Measurements from ENCODE around the gene CNTNAP5. TPM values are rescaled to one million over a fixed set of nuclear protein-coding genes. Genes with fewer than 3 reads are reported as not detected.

CNTNAP5 gene
- total RNA-seq, 1 donor from 2014 or later = not detected

GRCh38 chr2:124426122-124426521 is 401.0 kb downstream of the CNTNAP5 start:
- intact Hi-C loops (cut with micrococcal nuclease) = no loop called here

- intact Hi-C loops (cut with micrococcal nuclease) = no loop called here
Measured at GRCh38 chr2:124426625-124427024, 401.5 kb downstream of the CNTNAP5 start.

- intact Hi-C loops (cut with micrococcal nuclease) = no loop called here
Measured at GRCh38 chr2:124437811-124438210, 412.7 kb downstream of the CNTNAP5 start.

GRCh38 chr2:124450481-124450880 is 425.4 kb downstream of the CNTNAP5 start:
- intact Hi-C loops (cut with micrococcal nuclease) = no loop called here

GRCh38 chr2:124476291-124476690 is 451.2 kb downstream of the CNTNAP5 start:
- intact Hi-C loops (cut with micrococcal nuclease) = no loop called here

GRCh38 chr2:124478761-124479160 is 453.7 kb downstream of the CNTNAP5 start:
- intact Hi-C loops (cut with micrococcal nuclease) = no loop called here

GRCh38 chr2:124480958-124481357 is 455.9 kb downstream of the CNTNAP5 start:
- intact Hi-C loops (cut with micrococcal nuclease) = no loop called here

GRCh38 chr2:124482044-124482443 is 457.0 kb downstream of the CNTNAP5 start:
- intact Hi-C loops (cut with micrococcal nuclease) = no loop called here

GRCh38 chr2:124482551-124482950 is 457.5 kb downstream of the CNTNAP5 start:
- intact Hi-C loops (cut with micrococcal nuclease) = no loop called here

GRCh38 chr2:124485659-124486058 is 460.6 kb downstream of the CNTNAP5 start:
- intact Hi-C loops (cut with micrococcal nuclease) = no loop called here

- intact Hi-C loops (cut with micrococcal nuclease) = no loop called here
Measured at GRCh38 chr2:124489686-124490085, 464.6 kb downstream of the CNTNAP5 start.

GRCh38 chr2:124501575-124502152 is 476.6 kb downstream of the CNTNAP5 start:
- intact Hi-C loops (cut with micrococcal nuclease) = no loop called here

- intact Hi-C loops (cut with micrococcal nuclease) = no loop called here
Measured at GRCh38 chr2:124514236-124514635, 489.1 kb downstream of the CNTNAP5 start.

- intact Hi-C loops (cut with micrococcal nuclease) = no loop called here
Measured at GRCh38 chr2:124520953-124521352, 495.9 kb downstream of the CNTNAP5 start.

- intact Hi-C loops (cut with micrococcal nuclease) = no loop called here
Measured at GRCh38 chr2:124523096-124523495, 498.0 kb downstream of the CNTNAP5 start.

GRCh38 chr2:124524155-124524915 is 499.2 kb downstream of the CNTNAP5 start:
- intact Hi-C loops (cut with micrococcal nuclease) = no loop called here

GRCh38 chr2:124526221-124526620 is 501.1 kb downstream of the CNTNAP5 start:
- intact Hi-C loops (cut with micrococcal nuclease) = no loop called here

- intact Hi-C loops (cut with micrococcal nuclease) = no loop called here
Measured at GRCh38 chr2:124530203-124530602, 505.1 kb downstream of the CNTNAP5 start.

- intact Hi-C loops (cut with micrococcal nuclease) = no loop called here
Measured at GRCh38 chr2:124533226-124533954, 508.3 kb downstream of the CNTNAP5 start.

GRCh38 chr2:124534028-124534427 is 508.9 kb downstream of the CNTNAP5 start:
- intact Hi-C loops (cut with micrococcal nuclease) = no loop called here

- intact Hi-C loops (cut with micrococcal nuclease) = no loop called here
Measured at GRCh38 chr2:124535816-124536215, 510.7 kb downstream of the CNTNAP5 start.

GRCh38 chr2:124536591-124536990 is 511.5 kb downstream of the CNTNAP5 start:
- intact Hi-C loops (cut with micrococcal nuclease) = no loop called here
